HepG2 (cell line): ENCODE results near the gene RHBDL1.
A peak's percentile ranks its signal among the peaks of the same experiment; 100 is the strongest.

Source experiments
- CREBL2 ChIP-seq: sonication (generic); formaldehyde crosslinking; IDR thresholded peaks from 2 replicates; pipeline ENCODE4 v1.8.1; 2023; ENCODE audit warnings: missing genetic modification reagents, mild to moderate bottlenecking, borderline replicate concordance
- CTCF ChIP-seq: sonication (generic); formaldehyde crosslinking; IDR thresholded peaks from 2 replicates; pipeline ENCODE4 v1.5.0; 2020; ENCODE audit warnings: mild to moderate bottlenecking, missing genetic modification reagents, moderate library complexity
- DRAP1 ChIP-seq: IDR thresholded peaks from 2 replicates; pipeline ENCODE4 v1.6.1; 2016; ENCODE audit warnings: missing genetic modification reagents, missing compliant biosample characterization
- GRHL1 ChIP-seq: sonication (generic); formaldehyde crosslinking; conservative IDR thresholded peaks from 2 replicates; pipeline ENCODE4 v1.8.0; 2022; ENCODE audit warnings: missing genetic modification reagents
- JUND ChIP-seq: sonication (generic); formaldehyde crosslinking; IDR thresholded peaks from 2 replicates; pipeline ENCODE4 v1.8.0; 2022; ENCODE audit warnings: mild to moderate bottlenecking, missing genetic modification reagents
- NCOA2 ChIP-seq: sonication (generic); formaldehyde crosslinking; IDR thresholded peaks from 2 replicates; pipeline ENCODE4 v1.8.0; 2022; ENCODE audit warnings: inconsistent platforms
- NONO ChIP-seq, 2 experiments: fragments of 450-650 bp in 1 of 2; sonication (generic) in 1 of 2; formaldehyde crosslinking in 1 of 2; IDR thresholded peaks in 1 of 2; conservative IDR thresholded peaks in 1 of 2; 2 replicates each; pipeline versions ENCODE4 v1.6.1 to v1.8.0; 2017 to 2022; ENCODE audit warnings: mild to moderate bottlenecking in 1 of 2, missing genetic modification reagents in 1 of 2, moderate library complexity in 1 of 2
- SKI ChIP-seq: fragments of 450-650 bp; IDR thresholded peaks from one replicate; pipeline ENCODE4 v1.6.1; 2018; ENCODE audit warnings: mild to moderate bottlenecking; ENCODE audit not compliant: partially characterized antibody
- TAF1 ChIP-seq: sonication (generic); formaldehyde crosslinking; IDR thresholded peaks from 2 replicates; pipeline ENCODE4 v1.4.0; 2020; ENCODE audit warnings: missing genetic modification reagents
- ZNF121 ChIP-seq: sonication (generic); formaldehyde crosslinking; IDR thresholded peaks from 2 replicates; pipeline ENCODE4 v1.5.0; 2020; ENCODE audit warnings: mild to moderate bottlenecking, missing genetic modification reagents
- ZNF280D ChIP-seq: sonication (generic); formaldehyde crosslinking; IDR thresholded peaks from 2 replicates; pipeline ENCODE4 v1.5.1; 2020; ENCODE audit warnings: mild to moderate bottlenecking, missing genetic modification reagents

GRCh38 chr16:642189-643049 lies 33.1 kb upstream of the RHBDL1 start:
- TF ChIP-seq NONO (IDR thresholded peaks at IDR 0.05) (no peak), NONO (CRISPR knock-in tag; conservative IDR thresholded peaks at IDR 0.05) (no peak), CTCF (CRISPR knock-in tag) (0 out of 2 replicates have a peak, but pooled peaks have one; percentile 8), CREBL2 (CRISPR knock-in tag) (no peak), JUND (CRISPR knock-in tag) (no peak), ZNF280D (CRISPR knock-in tag) (no peak), NCOA2 (CRISPR knock-in tag) (no peak; the same call in 1 of the 2 replicates), SKI (no peak), ZNF121 (CRISPR knock-in tag) (no peak), TAF1 (CRISPR knock-in tag) (peak; percentile 53; the same call in 1 of the 2 replicates), DRAP1 (CRISPR knock-in tag) (no peak), GRHL1 (CRISPR knock-in tag) (no peak)
